ENCODE results near the gene NOL4L.

Gene NOL4L

DNA sequence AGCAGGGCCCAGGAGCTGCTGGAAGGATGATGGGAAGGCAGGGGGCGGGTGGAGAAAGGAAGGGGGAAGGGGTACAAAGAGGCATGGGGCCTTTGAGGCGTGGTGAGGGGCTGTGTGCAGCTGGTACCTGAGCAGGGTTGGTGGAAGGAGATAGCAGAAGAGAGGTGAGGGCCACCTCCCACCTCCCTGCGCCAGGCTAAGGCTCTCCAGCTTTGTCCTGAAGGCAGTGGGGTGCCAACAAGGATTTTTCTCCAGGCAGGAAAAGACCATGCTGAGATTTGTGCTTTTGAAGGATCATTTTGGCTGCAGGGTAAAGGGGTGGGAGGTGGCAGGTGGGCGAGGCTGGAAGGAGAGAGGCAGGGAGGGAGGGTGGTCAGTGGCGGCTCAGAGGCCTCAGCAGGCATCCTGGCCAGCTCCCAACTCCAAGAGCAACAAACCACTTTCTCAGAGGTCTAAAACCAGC is 40.8 kb downstream of the NOL4L start:
- no peak overlapping the region for H3K4me3 ChIP-seq (ENCODE audit: low read depth, low read length)

DNA sequence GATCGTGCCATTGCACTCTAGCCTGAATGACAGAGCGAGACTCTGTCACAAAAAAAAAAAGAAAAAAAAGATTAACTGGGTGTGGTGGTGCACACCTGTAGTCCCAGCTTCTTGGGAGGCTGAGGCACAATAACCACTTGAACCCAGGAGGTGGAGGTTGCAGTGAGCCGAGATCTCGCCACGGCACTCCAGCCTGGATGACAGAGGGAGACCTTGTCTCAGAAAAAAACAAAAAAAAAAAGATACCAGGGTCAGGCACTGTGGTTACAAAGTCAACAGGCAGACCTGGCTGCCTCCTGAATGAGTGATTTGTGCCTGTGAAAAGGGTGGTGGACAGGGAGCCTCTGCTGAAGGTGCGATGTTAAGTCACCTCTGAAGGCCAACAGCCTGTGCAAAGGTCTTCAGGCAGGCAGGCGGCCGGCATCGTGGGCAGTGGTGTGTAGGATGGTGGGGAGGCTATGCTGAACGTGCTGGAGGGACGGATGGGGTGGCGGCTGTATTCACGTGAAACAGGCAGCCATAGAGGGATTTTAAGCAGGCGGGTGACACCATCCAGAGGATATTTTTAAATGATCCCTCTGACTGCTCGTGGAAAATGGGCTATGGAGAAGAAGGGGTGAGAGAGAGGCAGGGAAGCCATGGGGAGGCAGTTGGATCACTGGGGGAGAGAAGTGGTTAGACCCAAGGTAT is 41.4 kb downstream of the NOL4L start:
- no peak overlapping the region for H3K4me3 ChIP-seq (ENCODE audit: low read depth, low read length)

DNA sequence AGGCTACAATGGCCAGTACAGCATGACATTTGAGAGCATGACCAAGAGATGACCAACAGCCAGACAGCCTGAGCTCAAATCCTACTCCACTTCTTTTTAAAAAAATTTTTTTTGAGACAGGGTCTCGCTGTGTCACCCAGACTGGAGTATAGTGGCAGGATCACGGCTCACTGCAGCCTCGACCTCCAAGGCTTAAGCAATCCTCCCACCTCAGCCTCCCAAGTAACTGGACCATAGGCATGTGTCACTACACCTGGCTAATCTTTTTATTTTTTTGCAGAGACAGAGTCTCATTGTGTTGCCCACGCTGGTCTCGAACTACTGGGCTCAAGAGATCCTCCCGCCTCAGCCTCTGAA is 42.9 kb downstream of the NOL4L start:
- H3K4me3 ChIP-seq (ENCODE audit: low read depth, low read length), result no peak overlapping the region

DNA sequence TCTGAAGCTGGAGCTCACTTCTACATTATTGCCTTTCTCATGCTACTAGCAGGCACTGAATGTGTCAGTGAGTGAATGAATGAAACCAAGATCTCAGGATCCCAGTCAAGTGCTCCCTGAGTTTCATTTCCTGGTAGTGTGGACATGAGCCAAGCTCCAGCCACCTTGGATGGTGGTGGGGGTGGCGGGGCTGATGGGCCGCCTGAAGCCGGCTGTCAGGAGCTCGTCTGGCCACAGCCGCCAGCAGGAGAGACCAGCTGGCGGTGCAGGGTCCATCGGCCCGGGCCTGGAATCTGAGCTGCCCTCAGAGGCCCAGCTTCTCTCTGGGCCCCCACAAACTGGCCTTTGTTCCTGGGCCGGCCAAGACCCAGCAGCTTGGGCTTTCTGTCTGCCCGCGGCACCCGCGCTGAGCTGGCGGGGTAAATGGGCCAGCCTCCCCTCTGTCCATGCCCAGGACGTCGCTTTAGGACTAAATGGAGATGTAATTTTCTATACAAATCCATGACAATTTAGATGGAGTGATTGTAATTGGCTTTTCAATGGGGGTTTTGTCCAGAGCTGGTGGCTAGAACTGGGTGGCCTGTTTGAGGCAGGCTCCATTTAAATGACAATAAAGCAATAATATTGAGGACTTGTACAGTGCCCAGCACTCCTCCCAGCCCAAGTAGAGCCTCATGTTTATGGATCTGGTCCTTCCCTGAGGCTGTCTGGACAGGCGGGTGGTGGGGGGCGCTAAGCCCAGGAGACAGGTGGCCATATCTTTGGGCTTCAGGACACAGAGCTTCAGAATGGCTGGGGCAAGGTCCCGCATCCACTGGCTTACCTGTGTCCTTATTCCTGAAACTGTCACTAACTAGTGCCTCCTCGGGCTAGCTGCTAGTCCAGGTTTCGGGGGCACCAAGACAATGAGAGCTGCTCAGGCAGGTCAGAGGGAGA is 43.5 kb downstream of the NOL4L start:
- H3K4me3 ChIP-seq (ENCODE audit: low read depth, low read length), result no peak overlapping the region

DNA sequence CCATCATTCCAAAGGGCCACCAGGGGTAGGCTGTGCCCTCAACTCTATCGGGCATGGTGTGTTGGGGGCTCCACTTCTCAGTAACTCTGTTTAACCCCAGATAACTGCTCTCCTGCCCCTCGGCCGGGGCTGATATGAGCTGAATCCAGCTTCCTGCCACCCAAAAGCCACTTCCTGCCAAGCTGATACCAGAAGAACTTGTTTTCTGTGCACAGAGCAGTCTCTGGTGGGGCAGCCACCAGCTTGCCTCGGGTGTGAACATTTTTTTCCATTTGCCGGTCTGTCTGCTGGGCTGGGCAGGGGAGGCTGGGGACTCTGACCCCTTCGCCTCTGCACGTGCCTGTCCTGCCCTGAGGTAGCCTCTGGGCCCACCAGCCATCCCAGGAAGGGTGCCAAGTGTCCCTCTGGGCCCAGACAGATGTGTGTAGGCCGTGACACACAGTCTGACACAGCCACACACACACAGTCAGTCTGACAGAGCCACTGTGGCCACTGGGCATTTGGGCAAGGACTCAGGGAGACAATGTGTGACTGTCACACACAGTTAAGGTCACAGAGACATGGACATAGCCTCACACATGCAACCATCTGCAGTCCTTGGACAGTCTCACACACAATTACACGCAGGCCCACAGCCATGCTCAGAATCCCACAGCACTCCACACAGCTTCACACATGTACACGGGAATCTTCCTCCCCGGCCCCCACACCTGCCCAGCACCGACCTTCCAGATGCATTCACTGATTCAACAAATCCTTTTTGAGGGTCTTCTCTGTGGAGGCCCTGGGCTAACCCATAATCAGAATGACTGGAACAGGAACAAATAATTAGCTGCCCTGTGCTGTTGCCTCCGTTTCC is 45.1 kb downstream of the NOL4L start:
- H3K4me3 ChIP-seq (ENCODE audit: low read depth, low read length), result no peak overlapping the region

DNA sequence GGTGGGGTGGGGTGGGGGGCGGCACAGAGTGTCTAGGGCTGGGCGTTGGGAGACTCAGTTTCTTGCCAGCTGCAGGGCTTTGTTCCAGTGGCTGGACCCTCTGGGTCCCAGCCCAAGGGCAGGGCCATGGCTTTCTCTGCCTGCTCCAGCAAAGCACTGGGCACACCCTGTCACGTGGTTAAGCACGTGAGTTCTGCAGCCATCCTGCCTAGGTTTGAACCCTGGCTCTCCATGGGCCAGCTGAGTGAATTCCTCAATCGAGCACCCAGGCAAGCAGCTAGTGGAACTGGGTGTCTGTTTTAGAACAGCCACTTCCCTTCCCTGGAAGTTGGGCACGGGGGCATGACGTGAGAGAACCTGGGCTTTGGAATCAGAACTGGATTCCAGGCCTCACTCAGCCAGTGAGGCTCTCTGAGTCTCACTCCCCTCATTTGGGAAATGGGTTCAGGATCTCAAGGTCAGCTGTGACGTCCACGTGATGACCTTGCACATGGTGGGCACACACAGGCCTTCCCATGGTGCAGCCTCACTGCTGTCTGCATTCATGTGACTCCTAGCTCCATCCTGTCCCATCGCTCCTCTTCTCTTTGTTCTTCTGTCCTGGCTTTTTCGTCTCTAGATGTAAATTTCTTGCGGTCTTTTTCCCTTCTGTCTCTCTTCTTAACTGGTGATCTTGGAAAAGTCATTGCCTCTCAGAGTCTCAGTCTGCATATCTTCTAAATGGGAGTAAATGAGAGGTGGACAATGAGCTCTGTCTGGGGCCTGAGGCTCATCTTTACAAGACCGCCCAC is 45.9 kb downstream of the NOL4L start:
- no peak overlapping the region for H3K4me3 ChIP-seq (ENCODE audit: low read depth, low read length)

DNA sequence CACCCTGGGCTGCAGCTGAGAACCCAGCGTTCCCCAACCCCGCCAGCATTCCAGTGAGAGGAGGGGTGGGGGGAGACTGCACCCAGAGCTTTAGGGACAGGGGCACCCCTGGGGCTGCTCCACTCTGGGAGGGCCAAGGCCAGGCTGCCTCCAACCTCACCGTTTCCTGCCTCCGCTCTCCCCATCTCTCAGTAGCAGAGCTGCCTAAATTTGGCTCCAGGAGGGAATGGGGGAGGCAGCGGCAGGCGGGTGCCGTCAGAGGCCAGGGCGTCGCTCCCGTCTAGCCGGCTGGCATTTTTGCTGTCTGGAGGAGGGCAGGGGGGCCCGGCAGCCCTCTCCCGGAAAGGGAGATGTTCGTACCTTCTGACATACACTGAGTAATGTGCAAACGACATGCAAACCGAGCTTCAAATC is 46.6 kb downstream of the NOL4L start:
- H3K4me3 ChIP-seq (ENCODE audit: low read depth, low read length), result no peak overlapping the region

DNA sequence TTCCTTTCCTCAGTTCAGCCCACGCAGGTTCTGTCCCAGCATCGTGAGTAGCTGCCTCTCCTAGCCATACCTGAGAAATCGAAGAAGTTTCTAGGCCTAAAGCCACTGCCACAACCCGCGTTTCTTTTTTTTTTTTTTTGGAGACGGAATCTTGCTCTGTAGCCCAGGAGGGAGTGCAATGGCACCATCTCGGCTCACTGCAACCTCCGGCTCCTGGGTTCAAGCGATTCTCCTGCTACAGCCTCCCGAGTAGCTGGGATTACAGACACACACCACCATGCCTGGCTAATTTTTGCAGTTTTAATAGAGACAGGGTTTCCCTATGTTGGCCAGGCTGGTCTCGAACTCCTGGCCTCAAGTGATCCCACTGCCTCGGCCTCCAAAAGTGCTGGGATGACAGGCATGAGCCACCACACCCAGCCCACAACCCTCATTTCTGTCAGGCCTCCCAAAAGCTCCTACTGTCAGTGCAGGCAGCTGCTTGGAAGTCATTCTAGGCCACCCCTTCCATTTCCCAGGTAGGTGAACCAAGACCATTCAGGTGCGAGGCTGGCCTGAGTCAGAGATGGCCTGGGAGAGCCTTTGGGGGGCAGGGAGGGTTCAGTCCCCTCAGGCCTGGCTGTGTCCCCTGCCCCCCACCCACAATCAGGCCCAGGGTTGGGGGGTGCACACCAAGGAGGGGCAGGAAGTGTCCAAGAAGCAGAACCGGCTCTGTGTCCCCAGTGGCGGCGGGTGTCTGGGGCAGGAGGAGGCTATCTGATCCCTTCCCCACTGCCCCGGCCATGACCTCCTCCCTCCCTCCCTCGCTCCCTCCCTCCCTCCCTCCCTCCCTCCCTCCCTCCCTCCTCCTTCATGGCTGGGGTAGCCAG is 47.2 kb downstream of the NOL4L start:
- H3K4me3 ChIP-seq (ENCODE audit: low read depth, low read length), result no peak overlapping the region

DNA sequence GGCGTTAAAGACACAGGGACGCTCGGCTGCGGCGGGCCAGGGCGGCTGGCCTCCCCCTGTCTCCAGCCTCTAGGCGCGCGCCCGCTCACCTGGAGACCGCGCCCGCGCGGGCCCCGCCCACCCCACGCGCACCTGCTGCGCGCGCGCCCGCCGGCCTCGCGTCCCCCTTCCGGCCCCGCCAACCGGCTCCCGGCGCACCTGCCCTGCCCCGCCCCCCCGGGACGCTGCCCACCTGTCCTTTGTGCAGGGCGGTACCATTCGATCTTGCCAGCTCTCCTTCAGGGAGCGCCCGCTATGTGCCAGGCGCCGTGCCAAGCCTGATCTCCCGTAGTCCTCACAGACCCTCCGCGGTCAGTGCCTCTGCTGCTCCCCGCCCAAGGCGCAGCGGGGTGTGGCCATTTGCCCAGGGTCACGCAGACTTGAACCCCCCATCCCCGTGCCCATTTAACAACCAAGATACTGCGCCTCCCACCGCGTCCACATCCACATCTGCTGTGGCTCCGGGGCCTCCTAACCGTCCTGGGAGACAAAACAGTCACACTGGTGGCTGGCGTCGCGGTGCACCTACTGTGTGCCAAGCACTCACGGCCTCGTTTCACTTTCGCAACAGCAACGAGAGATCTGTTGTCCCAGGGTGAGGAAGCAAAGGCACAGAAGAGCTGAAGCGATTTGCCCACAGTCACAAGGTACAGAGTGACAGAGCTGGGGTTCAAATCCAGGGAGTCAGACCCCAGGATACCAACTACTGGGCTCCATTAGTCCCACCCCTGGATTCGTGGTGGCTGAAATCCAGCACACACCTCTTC is 48.1 kb downstream of the NOL4L start:
- H3K4me3 ChIP-seq (ENCODE audit: low read depth, low read length), result peak overlapping the region; percentile 30

DNA sequence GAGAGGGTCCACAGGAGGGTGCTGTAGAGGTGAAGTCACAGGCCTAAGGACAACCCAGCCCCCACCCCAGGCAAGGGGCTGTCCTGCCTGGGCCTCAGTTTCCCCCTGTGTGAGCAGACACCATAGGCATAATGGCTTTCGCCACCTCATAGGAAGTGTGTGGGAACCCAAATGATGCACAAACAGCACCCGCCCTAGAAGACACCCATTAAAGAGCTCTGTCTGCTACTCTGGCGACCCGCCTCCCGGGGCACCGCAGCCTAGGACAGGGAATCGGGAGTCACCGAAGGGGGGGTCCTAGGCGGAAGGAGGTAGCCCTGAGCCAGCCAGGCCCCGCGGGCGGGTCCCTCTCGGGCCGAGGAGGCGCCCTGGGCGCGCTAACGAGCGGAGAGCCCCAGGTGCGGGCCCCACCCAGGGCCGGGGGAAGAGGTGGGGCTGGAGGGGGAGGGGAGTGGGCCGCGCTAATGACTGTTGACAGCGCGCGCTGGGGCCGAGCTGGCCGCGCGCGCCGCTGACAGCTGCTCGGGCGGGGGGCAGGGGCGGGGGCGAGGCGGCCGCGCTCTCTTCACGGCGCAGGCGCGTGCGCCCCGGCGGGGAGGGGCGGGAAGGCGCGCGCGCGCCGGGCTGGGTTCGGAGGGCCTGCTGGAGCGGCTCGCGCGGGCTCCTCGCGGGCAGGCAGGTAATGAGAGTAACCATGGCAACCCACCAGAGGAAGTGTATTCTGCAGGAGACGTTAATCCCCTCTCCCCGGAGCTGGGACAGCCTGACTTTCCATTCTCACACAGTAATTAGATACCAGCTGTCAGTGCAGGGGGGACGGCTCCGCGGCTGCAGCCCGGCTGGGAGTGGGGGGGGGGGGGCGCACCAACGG is 48.9 kb downstream of the NOL4L start:
- peak overlapping the region; percentile 28 for H3K4me3 ChIP-seq (ENCODE audit: low read depth, low read length)

DNA sequence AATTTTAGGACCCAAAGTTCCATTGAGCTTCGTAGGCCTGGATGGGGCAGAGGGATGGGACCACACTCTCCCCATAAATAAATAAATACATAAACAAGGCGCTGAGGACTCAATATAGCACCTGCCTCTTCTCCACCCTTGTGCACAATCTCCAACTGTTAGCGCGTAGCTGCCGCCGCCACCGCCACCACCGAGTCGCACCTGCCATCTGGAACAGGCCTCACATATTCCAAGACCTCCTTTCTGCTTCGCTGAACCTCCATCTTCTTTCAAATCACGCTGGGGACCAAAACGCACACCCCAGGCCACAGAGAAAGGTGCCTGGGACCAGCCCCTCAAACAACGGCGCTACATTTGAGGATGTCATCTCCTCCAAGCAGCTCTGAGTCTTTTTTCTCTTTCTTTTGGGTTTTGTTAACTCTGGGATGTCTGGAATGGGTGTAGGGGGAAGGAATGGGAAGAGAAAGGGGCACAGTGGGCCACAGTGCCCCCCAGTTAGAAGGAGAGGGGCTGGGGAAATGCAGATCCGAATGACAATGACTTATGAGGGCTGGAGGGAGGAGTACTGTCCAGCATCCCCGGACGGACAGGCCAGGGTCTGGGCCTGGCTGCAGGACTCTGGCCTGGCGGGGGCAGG is 49.7 kb downstream of the NOL4L start:
- no peak overlapping the region for H3K4me3 ChIP-seq (ENCODE audit: low read depth, low read length)

DNA sequence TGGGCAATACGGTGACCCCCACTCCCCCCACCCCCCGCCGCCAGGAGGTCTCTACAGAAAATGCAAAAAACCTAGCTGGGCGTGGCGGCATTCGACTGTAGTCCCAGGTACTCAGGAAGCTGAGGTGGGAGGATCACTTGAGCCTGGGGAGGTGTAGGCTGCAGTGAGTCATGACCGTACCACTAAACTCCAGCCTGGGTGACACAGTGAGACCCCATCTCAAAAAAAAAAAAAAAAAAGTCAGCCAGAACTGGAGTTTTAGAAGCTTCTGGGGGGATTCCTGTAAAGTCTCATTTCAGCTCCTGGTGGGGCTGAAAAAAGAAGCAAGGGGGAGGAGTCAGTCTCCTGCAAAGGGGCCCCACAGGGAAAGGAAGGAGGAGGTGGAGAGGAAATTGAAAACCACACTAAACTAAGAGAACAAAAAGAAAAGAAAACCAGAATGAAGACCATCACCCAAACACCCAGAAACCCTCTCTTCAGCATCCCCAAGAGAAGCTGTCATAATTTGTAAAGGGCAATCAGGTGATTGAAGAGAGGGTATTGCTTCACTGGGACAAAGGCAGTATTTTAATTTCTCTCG is 50.4 kb downstream of the NOL4L start:
- no peak overlapping the region for H3K4me3 ChIP-seq (ENCODE audit: low read depth, low read length)

DNA sequence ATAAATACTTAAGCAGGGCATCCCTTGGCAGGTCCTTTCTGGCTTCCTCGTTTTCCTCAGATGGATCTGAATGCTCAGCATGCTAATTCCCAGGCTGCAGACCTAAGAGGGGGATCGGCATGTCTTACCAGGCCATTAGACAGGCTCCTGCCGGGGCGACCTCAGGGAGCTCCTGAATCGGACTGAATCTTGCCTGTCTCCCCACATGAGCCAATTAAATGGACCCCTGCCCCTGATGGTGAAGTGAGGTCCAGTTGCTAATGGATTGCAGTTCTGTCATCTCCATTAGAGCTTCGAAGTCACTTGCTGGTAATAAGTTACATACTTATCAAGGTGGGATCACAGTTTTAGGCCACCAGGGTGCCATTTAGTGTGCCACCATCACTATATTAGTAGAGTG is 51.4 kb downstream of the NOL4L start:
- no peak overlapping the region for H3K4me3 ChIP-seq (ENCODE audit: low read depth, low read length)

DNA sequence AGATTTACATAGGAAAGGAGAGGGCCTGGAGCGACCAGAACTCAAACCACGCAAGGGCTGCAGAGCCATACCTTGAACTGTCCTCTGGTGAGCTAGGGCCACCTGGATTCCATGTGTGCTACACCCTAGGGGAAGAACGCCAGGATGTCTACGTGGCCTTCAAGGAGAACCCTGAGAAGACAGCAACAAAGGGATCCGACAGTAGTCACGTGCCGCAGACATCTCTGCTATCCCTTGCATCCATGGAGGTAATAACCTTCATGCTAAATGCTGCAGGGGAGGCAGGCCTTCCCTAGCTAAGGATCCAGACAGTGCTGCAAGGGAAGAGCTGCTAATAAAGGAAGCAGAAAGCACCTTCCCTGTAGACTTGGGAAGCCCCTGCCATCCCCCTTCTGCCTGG is 52.9 kb downstream of the NOL4L start:
- H3K4me3 ChIP-seq (ENCODE audit: low read depth, low read length), result no peak overlapping the region

DNA sequence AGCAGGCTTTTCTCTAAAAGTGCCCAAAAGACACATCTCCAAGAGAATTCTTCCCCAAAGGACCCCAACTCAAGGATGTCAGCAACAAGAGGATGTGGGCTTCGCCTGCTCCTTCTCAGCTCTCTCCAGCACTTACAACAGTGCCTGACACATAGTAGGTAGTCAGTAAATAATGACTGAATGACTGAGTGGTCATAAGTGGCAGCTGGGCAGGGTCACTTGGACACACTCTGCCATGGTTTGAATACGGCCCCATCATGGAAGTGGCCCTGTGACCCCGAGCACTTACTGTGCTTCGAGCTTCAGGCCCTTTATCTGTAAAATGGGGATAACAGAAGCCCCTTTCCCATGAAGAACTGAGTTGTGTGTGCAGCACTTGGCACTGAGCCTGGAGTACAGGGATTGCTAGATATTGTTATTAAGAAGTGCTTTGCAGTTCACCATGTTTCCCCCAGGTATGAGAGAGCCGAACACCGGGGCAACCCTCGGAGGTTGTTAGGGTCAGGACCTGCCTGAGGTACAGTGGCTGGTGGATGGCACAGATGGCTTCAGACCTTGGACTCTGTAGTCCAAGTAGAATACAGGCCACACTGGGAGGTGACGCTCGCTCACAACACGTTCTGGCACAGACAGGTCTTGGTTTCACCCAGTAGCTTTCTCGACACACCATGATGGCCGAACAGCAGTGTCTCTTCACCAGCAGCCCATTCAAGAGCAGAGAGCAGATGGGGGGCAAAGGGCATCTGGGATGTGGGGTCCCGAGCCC is 56.0 kb downstream of the NOL4L start:
- H3K4me3 ChIP-seq (ENCODE audit: low read depth, low read length), result no peak overlapping the region

DNA sequence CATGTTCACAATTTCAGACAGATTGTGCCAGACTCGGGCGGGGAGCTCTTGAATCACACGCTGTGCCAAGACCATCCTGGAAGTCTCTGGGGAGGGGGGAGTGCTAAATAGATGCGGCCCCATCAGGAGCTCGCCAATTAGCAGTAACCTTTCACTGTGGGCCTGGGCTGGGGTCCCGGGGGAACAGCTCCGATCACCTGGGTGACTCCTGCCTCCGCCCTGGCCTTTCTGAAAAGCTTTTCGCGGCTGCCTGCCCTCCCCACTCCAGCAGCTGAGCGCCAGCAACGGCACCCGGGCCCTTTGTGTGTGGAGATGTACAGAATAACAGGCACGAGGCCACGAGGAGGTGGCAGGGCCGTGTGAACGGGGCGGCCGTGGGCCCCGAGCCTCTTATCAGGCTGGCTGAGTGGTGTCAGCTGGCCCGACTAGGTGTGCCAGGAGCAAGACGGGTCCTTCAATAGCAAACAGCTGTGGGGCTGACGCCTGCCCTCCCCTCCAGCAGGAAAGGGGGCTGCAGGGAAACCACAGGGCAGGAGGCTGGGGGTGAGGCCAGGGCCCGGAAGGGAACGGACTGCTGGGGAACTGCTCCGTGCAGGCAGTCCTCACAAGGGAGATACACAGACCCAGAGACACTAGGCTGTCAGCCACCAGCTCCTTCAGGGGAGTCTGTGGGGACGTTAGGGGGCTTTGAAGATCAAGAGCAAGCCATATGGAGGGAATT is 56.8 kb downstream of the NOL4L start:
- no peak overlapping the region for H3K4me3 ChIP-seq (ENCODE audit: low read depth, low read length)

Data from iPS-11a (cell line).